ENCODE measurements around the gene NT5C2. TPM values are rescaled to one million over a fixed set of nuclear protein-coding genes. Genes with fewer than 3 reads are reported as not detected.

Gene NT5C2
- total RNA-seq (2022; extraction: Qiagen RNA extraction) = 67.0 to 80.0 TPM (median 71.9 TPM) in 5 replicates

GRCh38 chr10:103193107-103193819, at the start of gene NT5C2:
Gene NT5C2, minus strand, starts transcription at chr10:103193272. Its CDS starts 18,314 bp downstream, at chr10:103174958.

Other genes starting within 250 kb of the NT5C2 start
- gene RPEL1, start 52.6 kb upstream of the NT5C2 start, total RNA-seq (2022; extraction: Qiagen RNA extraction) = 0.05 TPM in 2 of 5 replicates, not detected in the others
- gene INA, start 83.9 kb upstream of the NT5C2 start, total RNA-seq (2022; extraction: Qiagen RNA extraction) = 15.0 to 25.3 TPM (median 19.0 TPM) in 5 replicates
- 9.8 to 11.4 TPM (median 10.9 TPM) in 5 replicates for gene PCGF6, start 157.9 kb upstream of the NT5C2 start, total RNA-seq (2022; extraction: Qiagen RNA extraction)
- 2.3 to 3.6 TPM (median 3.2 TPM) in 5 replicates for gene TAF5, start 174.7 kb upstream of the NT5C2 start, total RNA-seq (2022; extraction: Qiagen RNA extraction)
- 451 to 571 TPM (median 503 TPM) in 5 replicates for gene ATP5MK, start 203.2 kb upstream of the NT5C2 start, total RNA-seq (2022; extraction: Qiagen RNA extraction)
- 32.9 to 42.0 TPM (median 39.9 TPM) in 5 replicates for gene PDCD11, start 203.4 kb upstream of the NT5C2 start, total RNA-seq (2022; extraction: Qiagen RNA extraction)

Measured in A549 treated with dexamethasone at 1 μM for 4 hours (cell line).